Stimulated activated CD4-positive, alpha-beta T cell treated with anti-CD3 and anti-CD28 coated beads, Interleukin-12 subunit alpha, Interleukin-12 subunit beta, amount 100 ng/mL, for 48 hours (primary cell): ENCODE results near the gene SLC46A2.
A peak's percentile ranks its signal among the peaks of the same experiment; 100 is the strongest.

Experiments used
- DNase-seq, 3 donors: peaks; one replicate each; pipeline ENCODE4 v3.0.0-alpha.2; 2020; ENCODE audit warnings: low read depth in 2 of 3, low spot score in 1 of 3

The SLC46A2 gene

GRCh38 chr9:112887381-112887780 lies 3.3 kb downstream of the SLC46A2 start:
- DNase-seq: no peak

GRCh38 chr9:112886351-112886750 lies 4.3 kb downstream of the SLC46A2 start:
- no peak for DNase-seq

- no peak for DNase-seq
These were observed 5.4 kb downstream of the SLC46A2 start for GRCh38 chr9:112885324-112885723.

- no peak for DNase-seq
These were observed 6.0 kb downstream of the SLC46A2 start for GRCh38 chr9:112884721-112885120.

- DNase-seq: no peak
These were observed 6.6 kb downstream of the SLC46A2 start for GRCh38 chr9:112884101-112884500.

GRCh38 chr9:112881331-112881730 lies 9.3 kb downstream of the SLC46A2 start:
- no peak for DNase-seq

GRCh38 chr9:112880650-112881049 lies 10.0 kb downstream of the SLC46A2 start:
- no peak for DNase-seq

- no peak for DNase-seq
These were observed 11.9 kb downstream of the SLC46A2 start for GRCh38 chr9:112878752-112879151.

GRCh38 chr9:112873773-112874405 lies 16.8 kb downstream of the SLC46A2 start:
- DNase-seq: no peak

GRCh38 chr9:112872019-112872418 lies 18.7 kb downstream of the SLC46A2 start:
- no peak for DNase-seq

GRCh38 chr9:112870556-112870955 lies 20.1 kb downstream of the SLC46A2 start:
- DNase-seq: no peak

GRCh38 chr9:112869917-112870316 lies 20.8 kb downstream of the SLC46A2 start:
- no peak for DNase-seq

GRCh38 chr9:112869041-112869529 lies 21.6 kb downstream of the SLC46A2 start:
- no peak for DNase-seq

GRCh38 chr9:112868461-112868860 lies 22.2 kb downstream of the SLC46A2 start:
- DNase-seq: no peak

GRCh38 chr9:112867275-112867991 lies 23.2 kb downstream of the SLC46A2 start:
- peak; percentile 15 to 43 (median 24) for DNase-seq

- no peak for DNase-seq
These were observed 23.9 kb downstream of the SLC46A2 start for GRCh38 chr9:112866662-112867274.

GRCh38 chr9:112864982-112865381 lies 25.7 kb downstream of the SLC46A2 start:
- no peak for DNase-seq

GRCh38 chr9:112864403-112864802 lies 26.3 kb downstream of the SLC46A2 start:
- DNase-seq: no peak

- DNase-seq: no peak
These were observed 26.9 kb downstream of the SLC46A2 start for GRCh38 chr9:112863746-112864145.

- no peak for DNase-seq
These were observed 27.5 kb downstream of the SLC46A2 start for GRCh38 chr9:112863214-112863613.

GRCh38 chr9:112861638-112862555 lies 28.8 kb downstream of the SLC46A2 start:
- no peak for DNase-seq
